GM19395 (cell line): ENCODE data around the gene CYP3A7.
"Not testable (repeated sequence)": the region's sequence is repeated elsewhere in the genome, so short reads cannot be mapped to it uniquely, and the experiment has no call there.

Source experiments
- ATAC-seq: cut with Tn5 transposase; IDR thresholded peaks from one replicate; pipeline ENCODE4 v1.9.1; 2021; ENCODE audit warnings: mild to moderate bottlenecking, moderate library complexity; ENCODE audit not compliant: unreplicated experiment

CYP3A7 gene

GRCh38 chr7:99709838-99710578 is 25.0 kb downstream of the CYP3A7 start:
- no peak for ATAC-seq

- ATAC-seq = no peak
These were observed 25.7 kb downstream of the CYP3A7 start for GRCh38 chr7:99709260-99709659.

DNA sequence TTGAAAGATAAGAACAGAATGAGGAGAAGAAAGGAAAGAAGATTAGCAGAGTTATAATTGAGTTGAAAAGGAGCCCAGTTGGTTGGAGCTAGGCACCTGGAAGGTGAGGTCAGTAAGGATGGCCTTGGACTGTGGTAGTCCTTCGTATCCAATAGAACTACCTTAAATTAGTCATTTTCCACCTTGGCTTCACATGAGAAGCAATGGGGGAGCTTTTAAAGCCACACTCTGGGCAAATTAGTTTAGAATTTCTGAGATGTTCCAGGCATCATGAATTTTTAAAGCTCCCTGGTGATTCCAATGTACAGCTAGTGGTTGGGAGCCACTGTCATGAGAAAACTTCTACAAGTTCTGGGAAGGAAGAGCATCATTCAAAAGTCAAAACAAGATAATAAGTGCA is 27.9 kb downstream of the CYP3A7 start:
- no peak for ATAC-seq

GRCh38 chr7:99699946-99700345 is 35.0 kb downstream of the CYP3A7 start:
- ATAC-seq = no peak

DNA sequence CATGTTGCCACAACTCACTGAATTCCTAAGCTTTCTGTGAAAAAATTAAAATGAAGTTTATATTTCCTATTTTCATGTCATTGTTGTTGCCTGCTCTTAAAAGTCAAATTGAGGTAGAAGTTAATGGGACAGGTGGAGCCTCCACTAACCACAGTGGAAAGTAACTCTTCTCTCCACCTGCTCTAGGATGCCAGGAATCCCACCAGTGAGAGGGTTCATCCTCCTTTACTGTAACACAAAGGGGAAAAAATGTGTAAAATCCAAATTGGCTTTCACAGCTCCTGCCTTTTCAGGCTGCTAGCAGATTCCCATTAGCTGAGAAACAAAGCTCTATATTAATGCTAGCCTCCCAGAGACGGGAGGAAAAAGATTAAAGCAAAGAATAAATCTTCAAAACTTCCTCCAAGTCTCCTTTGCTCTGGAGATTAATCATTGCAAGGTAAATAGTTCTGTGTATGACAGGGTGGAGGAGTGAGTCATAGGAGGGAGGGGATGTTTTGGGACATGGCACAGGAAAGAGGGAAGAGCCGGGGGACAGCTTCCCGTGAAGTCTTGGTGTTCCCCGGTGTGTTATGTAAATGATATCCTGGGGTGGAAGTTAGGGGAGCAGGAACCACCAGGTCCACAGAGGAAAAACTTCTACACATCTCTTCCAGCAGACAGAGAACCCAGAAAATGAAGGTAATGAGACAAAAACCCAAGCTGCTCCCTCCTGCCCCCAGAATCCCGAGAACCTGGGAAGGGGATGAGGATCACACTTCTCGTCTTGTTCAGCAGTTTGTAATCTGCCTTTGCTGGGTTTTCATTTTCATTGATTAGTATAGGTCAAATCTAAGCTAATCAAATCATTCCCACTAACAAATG is 35.9 kb downstream of the CYP3A7 start:
- not testable (repeated sequence) for ATAC-seq

DNA sequence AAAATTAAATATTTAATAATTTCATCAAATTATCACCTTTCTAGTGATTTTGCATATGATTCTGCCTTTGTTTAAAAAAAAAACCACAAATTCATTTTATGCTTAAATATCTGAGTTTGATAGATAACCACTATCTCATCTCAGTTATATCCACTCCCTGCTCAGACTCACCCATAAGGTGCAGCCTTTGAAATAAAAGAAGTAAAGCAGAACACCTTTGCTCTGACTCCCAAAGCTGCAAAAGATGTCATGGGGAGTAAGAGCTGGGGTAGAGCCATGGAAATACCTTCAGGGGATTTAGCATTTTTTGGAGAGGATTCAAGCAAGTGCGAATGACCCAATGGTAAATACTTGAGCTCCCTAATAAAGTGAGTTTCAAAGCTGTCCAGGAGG is 40.1 kb downstream of the CYP3A7 start:
- no peak for ATAC-seq

DNA sequence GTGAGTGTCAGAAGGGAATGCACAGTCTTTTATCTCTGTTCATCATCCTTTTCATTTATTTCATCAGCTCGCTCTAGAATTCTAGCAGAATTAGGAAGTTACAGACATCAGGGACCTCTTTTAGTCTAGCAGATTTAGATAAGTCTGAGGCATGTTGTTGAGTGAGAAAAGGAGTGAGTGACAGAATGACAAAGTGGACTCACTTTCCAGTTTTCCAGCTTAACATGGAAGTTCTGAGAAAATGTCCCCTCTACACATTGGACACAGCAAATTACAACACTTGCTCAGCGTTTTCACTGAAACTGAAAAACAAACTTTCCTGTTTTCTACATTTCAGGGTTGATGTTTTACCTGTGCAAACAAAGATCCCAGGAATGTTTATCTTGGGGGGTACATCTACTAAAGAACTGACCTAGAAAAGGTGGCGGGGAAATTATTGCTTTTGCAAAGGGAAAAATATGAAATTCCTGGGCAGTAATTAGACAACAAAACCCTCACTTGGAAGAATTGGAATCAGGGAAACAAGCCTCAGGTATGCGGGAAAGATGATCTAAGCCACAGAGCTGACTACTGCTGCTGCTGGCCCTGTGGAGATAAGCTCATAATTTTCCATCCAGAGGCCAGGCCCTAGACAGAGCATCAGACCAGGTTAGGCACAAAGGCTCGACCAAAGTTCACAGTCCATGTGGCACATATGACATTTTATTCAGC is 40.6 kb downstream of the CYP3A7 start:
- ATAC-seq = no peak

DNA sequence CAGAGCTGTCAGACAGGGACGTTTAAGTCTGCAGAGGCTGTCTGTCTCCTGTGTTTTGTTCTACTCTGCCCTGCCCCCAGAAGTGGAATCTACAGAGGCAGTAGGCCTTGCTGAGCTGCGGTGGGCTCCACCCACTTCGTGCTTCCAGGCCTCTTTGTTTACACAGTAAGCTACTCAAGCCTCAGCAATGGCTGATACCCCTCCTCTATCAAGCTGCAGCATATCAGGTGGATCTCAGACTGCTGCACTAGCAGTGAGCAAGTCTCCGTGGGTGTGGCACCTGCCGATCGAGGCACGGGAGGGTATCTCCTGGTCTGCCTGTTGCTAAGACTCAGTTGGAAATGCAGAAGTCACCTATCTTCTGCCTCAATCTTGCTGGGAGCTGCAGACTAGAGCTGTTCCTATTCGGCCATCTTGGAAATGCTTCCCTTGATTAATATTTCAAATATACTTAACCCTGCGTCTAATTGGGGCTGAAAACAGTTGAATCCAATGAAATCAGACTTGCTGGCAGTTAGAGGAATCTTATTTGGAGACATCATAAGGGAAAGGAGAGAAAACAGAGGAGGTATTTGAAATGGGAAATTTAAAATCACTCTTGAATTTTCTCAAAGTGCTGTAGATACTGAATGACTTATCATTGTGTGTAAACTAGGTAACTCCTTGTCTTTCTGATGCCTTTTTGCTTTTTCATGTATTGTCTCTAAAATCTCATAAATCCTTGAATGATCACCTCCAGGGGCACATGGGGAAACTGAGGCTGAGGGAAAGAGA is 41.4 kb downstream of the CYP3A7 start:
- no peak for ATAC-seq

GRCh38 chr7:99693100-99693426 is 41.9 kb downstream of the CYP3A7 start:
- ATAC-seq = no peak

- not testable (repeated sequence) for ATAC-seq
These were observed 42.4 kb downstream of the CYP3A7 start for GRCh38 chr7:99692563-99692962.

DNA sequence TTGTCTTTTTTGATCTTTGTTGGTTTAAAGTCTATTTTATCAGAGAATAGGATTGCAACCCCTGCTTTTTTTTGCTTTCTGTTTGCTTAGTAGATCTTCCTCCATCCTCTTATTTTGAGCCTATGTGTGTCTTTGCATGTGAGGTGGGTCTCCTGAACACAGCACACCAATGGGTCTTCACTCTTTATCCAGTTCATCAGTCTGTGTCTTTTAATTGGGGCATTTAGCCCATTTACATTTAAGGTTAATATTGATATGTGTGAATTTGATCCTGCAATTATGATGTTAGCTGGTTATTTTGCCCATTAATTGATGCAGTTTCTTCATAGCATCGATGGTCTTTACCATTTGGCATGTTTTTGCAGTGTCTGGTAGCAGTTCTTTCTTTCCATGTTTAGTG is 43.3 kb downstream of the CYP3A7 start:
- not testable (repeated sequence) for ATAC-seq

DNA sequence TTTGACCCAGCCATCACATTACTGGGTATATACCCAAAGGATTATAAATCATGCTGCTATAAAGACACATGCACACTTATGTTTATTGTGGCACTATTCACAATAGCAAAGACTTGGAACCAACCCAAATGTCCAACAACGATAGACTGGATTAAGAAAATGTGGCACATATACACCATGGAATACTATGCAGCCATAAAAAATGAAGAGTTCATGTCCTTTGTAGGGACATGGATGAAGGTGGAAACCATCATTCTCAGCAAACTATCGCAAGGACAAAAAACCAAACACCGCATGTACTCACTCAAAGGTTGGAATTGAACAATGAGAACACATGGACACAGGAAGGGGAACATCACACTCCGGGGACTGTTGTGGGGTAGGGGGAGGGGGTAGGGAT is 44.1 kb downstream of the CYP3A7 start:
- ATAC-seq = not testable (repeated sequence)

DNA sequence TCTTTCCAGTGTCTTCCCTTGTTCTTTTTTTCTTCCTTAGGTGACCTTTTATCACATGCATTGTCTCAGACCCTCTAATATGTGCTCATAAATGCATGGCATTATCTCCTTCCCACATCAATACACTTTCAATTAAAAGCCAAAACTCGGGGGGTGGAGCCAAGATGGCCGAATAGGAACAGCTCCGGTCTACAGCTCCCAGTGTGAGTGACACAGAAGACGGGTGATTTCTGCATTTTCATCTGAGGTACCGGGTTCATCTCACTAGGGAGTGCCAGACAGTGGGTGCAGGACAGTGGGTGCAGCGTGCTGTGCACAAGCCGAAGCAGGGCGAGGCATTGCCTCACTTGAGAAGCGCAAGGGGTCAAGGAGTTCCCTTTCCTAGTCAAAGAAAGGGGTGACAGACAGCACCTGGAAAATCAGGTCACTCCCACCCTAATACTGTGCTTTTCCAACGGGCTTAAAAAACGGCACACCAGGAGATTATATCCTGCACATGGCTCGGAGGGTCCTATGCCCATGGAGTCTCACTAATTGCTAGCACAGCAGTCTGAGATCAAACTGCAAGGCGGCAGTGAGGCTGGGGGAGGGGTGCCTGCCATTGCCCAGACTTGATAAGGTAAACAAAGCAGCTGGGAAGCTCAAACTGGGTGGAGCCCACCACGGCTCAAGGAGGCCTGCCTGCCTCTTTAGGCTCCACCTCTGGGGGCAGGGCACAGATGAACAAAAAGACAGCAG is 49.0 kb downstream of the CYP3A7 start:
- not testable (repeated sequence) for ATAC-seq

- no peak for ATAC-seq
These were observed 49.8 kb downstream of the CYP3A7 start for GRCh38 chr7:99685129-99685758.

DNA sequence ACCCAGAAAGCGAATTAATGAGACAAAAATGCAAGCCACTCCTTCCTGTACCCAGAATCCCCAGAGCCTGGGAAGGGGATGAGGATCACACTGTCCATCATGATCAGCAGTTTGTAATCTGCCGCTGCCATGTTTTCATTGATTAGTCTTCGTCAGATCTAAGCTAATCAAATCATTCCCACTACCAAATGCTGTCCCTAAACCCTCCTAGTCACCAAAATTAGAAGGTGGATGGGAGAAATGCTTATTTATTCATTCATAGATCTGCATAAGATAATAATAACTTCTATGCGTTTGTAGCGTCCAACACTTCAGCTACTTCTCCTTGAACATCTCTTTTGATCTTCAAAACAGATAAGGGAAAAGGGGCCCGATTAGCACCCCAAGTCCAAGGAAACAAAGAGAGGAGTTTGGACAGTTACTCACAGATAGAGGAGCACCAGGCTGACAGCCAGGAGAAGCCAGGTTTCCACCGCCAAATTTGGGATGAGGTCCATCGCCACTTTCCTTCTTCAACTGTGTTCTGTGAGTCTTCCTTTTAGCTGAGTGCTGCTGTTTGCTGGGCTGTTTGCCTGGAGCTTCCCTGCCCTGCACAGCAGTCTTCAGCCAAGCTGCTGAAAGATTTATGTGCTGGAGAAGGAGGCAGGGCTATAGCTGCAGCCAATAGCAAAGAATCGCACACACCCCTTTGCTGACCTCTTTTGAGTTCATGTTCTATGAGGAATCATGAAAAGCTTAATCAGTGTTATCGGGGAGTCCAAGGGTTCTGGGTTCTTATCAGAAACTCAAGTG is 55.4 kb downstream of the CYP3A7 start, which contains the start of gene CYP3A5:
Gene CYP3A5 (minus strand): TSS at position 597 of the 792 bp plus-strand sequence. CDS start 100 bp downstream, at position 497.
- no peak for ATAC-seq

DNA sequence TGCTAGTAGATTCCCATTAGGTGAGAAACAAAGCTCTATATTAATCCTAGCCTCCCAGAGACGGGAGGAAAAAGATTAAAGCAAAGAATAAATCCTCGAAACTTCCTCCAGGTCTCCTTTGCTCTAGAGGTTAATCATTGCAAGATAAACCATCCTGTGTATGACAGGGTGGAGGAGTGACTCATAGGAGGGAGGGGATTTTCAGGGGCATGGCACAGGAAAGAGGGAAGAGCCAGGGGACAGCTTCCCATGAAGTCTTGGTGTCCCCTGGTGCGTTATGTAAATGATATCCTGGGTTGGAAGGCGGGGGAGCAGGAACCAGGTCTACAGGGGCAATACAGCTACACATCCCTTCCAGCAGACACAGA is 56.0 kb downstream of the CYP3A7 start:
- no peak for ATAC-seq

DNA sequence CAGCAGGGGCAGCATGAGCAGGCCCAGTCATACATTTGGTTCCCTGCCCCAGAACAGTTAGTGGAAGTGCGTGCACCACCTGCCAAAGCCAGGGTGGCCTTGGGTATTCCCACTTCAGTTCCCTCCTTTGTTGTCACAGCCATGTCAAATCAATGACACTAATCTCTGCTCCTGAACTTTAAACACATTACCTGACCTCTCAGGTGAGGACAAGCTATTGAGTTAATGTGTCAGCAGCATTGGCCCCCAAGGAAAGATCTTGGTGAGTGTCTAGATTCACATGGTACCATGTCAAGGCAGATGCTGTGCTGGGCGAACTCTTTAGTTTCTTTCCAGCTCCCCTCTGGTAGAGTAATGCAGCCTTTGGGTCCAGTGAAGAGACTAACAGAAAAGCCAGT is 57.3 kb downstream of the CYP3A7 start:
- no peak for ATAC-seq

DNA sequence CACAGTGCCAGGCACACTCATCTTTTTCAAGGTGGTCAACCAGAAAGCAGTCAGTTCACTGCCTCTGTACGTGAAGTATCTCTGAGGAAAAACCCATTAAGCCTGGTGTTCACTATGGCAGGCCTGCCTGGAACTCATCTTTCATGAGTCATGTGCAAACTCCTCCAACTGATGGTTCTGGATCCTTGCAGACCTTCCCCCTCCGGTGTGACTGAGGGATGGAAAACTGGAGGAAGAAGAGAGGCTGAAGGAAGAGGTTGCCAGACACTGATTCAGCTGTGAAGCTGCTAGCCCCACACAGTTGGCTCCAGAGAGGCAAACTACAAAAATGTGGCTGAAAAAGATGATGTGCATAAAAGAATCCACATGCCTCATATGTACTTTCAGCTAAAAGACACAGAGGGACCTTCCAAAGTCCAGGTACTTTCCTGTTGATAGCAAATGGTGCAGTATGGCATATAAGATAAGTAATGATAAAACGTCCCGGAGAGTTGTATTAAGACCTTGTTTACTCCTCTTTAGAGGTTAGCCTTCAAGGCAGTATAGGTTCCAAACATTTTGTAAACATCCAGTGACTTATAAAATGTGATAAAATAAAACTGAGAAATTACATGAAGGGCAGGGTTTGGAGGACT is 57.9 kb downstream of the CYP3A7 start:
- no peak for ATAC-seq
